Mesenchymal stem cell (in vitro differentiated cells and primary cell): ENCODE measurements around the gene KBTBD2.

ENCODE experiments used
- DNase-seq: peaks from one replicate; pipeline ENCODE4 v3.0.0-alpha.2; 2013
- H2AFZ ChIP-seq: one replicate; pipeline ENCODE4 v1.6.1; 2013; ENCODE audit warnings: low read depth, mild to moderate bottlenecking, control low read depth, inconsistent platforms, low read length, moderate library complexity
- H2AK5ac ChIP-seq: 2 replicates; pipeline ENCODE4 v1.6.1; 2013; ENCODE audit warnings: low read length, moderate library complexity, mild to moderate bottlenecking, inconsistent platforms; ENCODE audit not compliant: severe bottlenecking
- H2BK120ac ChIP-seq: one replicate; pipeline ENCODE4 v1.6.1; 2013; ENCODE audit warnings: low read depth, mild to moderate bottlenecking, inconsistent platforms, low read length, moderate library complexity
- H2BK12ac ChIP-seq, 2 experiments: one replicate each; pipeline ENCODE4 v1.6.1; 2013; ENCODE audit warnings: inconsistent platforms in 2 of 2, low read length in 2 of 2, mild to moderate bottlenecking in 2 of 2, moderate library complexity in 2 of 2, control low read depth in 1 of 2
- H2BK15ac ChIP-seq: one replicate; pipeline ENCODE4 v1.6.1; 2013; ENCODE audit warnings: mild to moderate bottlenecking, low read depth, inconsistent platforms; ENCODE audit not compliant: poor library complexity, severe bottlenecking
- H2BK5ac ChIP-seq: 2 replicates; pipeline ENCODE4 v1.6.1; 2013; ENCODE audit warnings: low read depth, mild to moderate bottlenecking, low read length, control low read depth, inconsistent platforms; ENCODE audit not compliant: poor library complexity, severe bottlenecking
- H3K14ac ChIP-seq, 2 experiments: one replicate each; pipeline ENCODE4 v1.6.1; 2013; ENCODE audit warnings: inconsistent platforms in 2 of 2, low read length in 2 of 2, control low read depth in 1 of 2, mild to moderate bottlenecking in 1 of 2, moderate library complexity in 1 of 2
- H3K18ac ChIP-seq, 2 experiments: one replicate each; pipeline ENCODE4 v1.6.1; 2013; ENCODE audit warnings: inconsistent platforms in 2 of 2, low read length in 2 of 2, control low read depth in 1 of 2, low read depth in 1 of 2, mild to moderate bottlenecking in 1 of 2
- H3K23ac ChIP-seq, 2 experiments: one replicate each; pipeline ENCODE4 v1.6.1; 2013; ENCODE audit warnings: inconsistent platforms in 2 of 2, low read length in 2 of 2, mild to moderate bottlenecking in 2 of 2, moderate library complexity in 2 of 2, control low read depth in 1 of 2
- H3K27ac ChIP-seq: 2 replicates; pipeline ENCODE4 v1.5.1; 2013; ENCODE audit warnings: mild to moderate bottlenecking, moderate library complexity, low read length, control low read depth, inconsistent platforms; ENCODE audit not compliant: poor library complexity, severe bottlenecking
- H3K27me3 ChIP-seq, 2 experiments: 2 replicates each; pipeline versions ENCODE4 v1.6.1 to v1.7.0; 2013; ENCODE audit warnings: low read length in 2 of 2, mild to moderate bottlenecking in 2 of 2, moderate library complexity in 2 of 2, control low read depth in 1 of 2, inconsistent platforms in 1 of 2; ENCODE audit not compliant: control insufficient read depth in 1 of 2, insufficient read depth in 1 of 2
- H3K36me3 ChIP-seq, 2 experiments: 2 replicates each; pipeline versions ENCODE4 v1.6.1 to v1.7.0; 2013; ENCODE audit warnings: low read length in 2 of 2, control low read depth in 1 of 2, inconsistent platforms in 1 of 2, low read depth in 1 of 2, mild to moderate bottlenecking in 1 of 2; ENCODE audit not compliant: insufficient read depth in 2 of 2, control insufficient read depth in 1 of 2
- H3K4ac ChIP-seq, 2 experiments: one replicate each; pipeline ENCODE4 v1.6.1; 2013; ENCODE audit warnings: inconsistent platforms in 2 of 2, low read length in 2 of 2, mild to moderate bottlenecking in 2 of 2, moderate library complexity in 2 of 2, control low read depth in 1 of 2, low read depth in 1 of 2
- H3K4me1 ChIP-seq: 2 replicates; pipeline ENCODE4 v1.6.1; 2013; ENCODE audit warnings: low read depth, low read length, control low read depth; ENCODE audit not compliant: control insufficient read depth, insufficient read depth
- H3K4me2 ChIP-seq: 2 replicates; pipeline ENCODE4 v1.6.1; 2013; ENCODE audit warnings: low read length, mild to moderate bottlenecking, inconsistent platforms; ENCODE audit not compliant: poor library complexity, severe bottlenecking
- H3K4me3 ChIP-seq, 2 experiments: 2 replicates each; pipeline versions ENCODE4 v1.5.1 to v1.7.0; 2013; ENCODE audit warnings: low read length in 2 of 2, mild to moderate bottlenecking in 2 of 2, control low read depth in 1 of 2, low read depth in 1 of 2; ENCODE audit not compliant: insufficient read depth in 1 of 2
- H3K79me1 ChIP-seq: replicated peaks from 2 replicates; pipeline ENCODE4 v1.6.1; 2013; ENCODE audit warnings: mild to moderate bottlenecking, control low read depth, low read length, inconsistent platforms; ENCODE audit not compliant: poor library complexity, severe bottlenecking
- H3K9ac ChIP-seq: 2 replicates; pipeline ENCODE4 v1.7.0; 2013; ENCODE audit warnings: mild to moderate bottlenecking, low read length, moderate library complexity
- H3K9me3 ChIP-seq: 2 replicates; pipeline ENCODE4 v1.7.0; 2013; ENCODE audit warnings: mild to moderate bottlenecking, low read length; ENCODE audit not compliant: control insufficient read depth
- H4K8ac ChIP-seq: one replicate; pipeline ENCODE4 v1.6.1; 2013; ENCODE audit warnings: inconsistent platforms, mild to moderate bottlenecking, low read length, moderate library complexity
- H4K91ac ChIP-seq: one replicate; pipeline ENCODE4 v1.6.1; 2013; ENCODE audit warnings: mild to moderate bottlenecking, low read length, inconsistent platforms
- WGBS: methylation state at CpG from one replicate; pipeline ENCODE4 v1.1.7; 2013; ENCODE audit warnings: mixed read lengths; 5-methylcytosine and 5-hydroxymethylcytosine counted together

Gene KBTBD2

DNA sequence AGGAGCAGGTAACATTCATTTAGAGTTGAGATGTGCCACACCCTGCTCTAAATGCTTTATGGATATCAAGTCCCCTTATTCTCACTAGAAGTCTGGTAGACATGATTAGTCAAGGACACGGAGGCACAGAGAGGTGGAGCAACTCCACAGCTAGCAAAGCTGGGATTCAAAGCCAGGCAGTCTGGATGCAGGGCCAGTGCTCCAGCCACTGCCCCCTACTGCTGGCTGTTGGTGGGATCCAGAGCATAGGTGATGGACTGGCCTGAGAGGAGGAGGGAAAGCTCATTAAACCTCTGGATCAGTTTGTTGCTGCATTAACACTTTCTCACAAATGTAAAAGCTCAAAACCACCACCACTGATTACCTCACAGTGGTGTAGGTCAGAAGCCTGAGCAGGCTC lies 22.6 kb upstream of the KBTBD2 start:
- Histone ChIP-seq H2BK12ac (no peak overlapping the region), H2AFZ (no peak overlapping the region), H3K27me3 (no peaks in the 10 kb centered on the region), H3K4me2 (no peak overlapping the region), H2BK15ac (no peak overlapping the region), H3K27ac (no peak overlapping the region), H2AK5ac (no peak overlapping the region), H3K14ac (no peak overlapping the region), H3K4me3 (no peak overlapping the region), H3K79me1 (no peaks in the 10 kb centered on the region), H2BK5ac (no peak overlapping the region), H3K36me3 (peaks cover 30 to 56% of the 10 kb centered on the region in 2 experiments), H2BK120ac (no peak overlapping the region), H4K91ac (no peak overlapping the region), H3K4me1 (no peaks in the 10 kb centered on the region), H3K9ac (no peak overlapping the region), H3K9me3 (no peaks in the 10 kb centered on the region), H3K18ac (no peak overlapping the region), H3K4ac (no peak overlapping the region), H4K8ac (no peak overlapping the region), H3K23ac (no peak overlapping the region)
- WGBS = 20% methylated on average over 1 of the region's 1 CpG
- no peak for DNase-seq

- Histone ChIP-seq H3K4me3 (no peak overlapping the region), H2BK120ac (no peak overlapping the region), H2BK12ac (no peak overlapping the region), H3K27me3 (no peaks in the 10 kb centered on the region), H2BK5ac (no peak overlapping the region), H3K14ac (no peak overlapping the region), H3K27ac (no peak overlapping the region), H4K8ac (no peak overlapping the region), H3K9ac (no peak overlapping the region), H3K79me1 (no peaks in the 10 kb centered on the region), H2BK15ac (no peak overlapping the region), H2AK5ac (no peak overlapping the region), H2AFZ (no peak overlapping the region), H4K91ac (no peak overlapping the region), H3K18ac (no peak overlapping the region), H3K4me2 (no peak overlapping the region), H3K9me3 (no peaks in the 10 kb centered on the region), H3K4ac (no peak overlapping the region), H3K23ac (no peak overlapping the region), H3K36me3 (peaks cover 12 to 19% of the 10 kb centered on the region in 2 experiments), H3K4me1 (no peaks in the 10 kb centered on the region)
- DNase-seq = no peak
- WGBS = 86% methylated on average over 1 of the region's 1 CpG
These were observed 18.6 kb upstream of the KBTBD2 start for GRCh38 chr7:32910195-32910594.

DNA sequence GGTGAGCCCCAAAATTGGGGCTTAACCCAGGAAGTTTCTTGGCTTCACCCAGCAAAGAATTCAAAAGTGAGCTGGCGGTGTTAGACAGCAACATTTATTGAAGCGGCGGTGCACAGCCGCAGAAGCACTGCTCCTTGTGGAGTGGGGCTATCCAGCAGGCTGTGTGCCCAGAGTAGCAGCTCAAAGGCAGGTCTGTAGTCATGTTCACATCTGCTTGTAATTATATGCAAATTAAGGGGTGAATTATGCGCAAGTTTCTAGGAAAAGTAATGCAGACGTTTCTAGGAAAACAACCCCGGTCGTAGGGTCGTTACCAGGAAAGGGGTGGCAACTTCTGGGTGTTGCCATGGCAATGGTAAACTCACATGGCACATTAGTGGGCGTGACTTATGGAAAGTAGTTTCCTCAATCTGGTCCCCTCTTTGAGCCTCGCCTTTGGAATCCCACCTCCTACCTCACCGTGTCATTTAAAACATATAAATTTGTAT lies 13.7 kb upstream of the KBTBD2 start:
- Histone ChIP-seq H3K18ac (no peak overlapping the region), H4K8ac (peak overlapping the region; percentile 19), H3K9ac (peak overlapping the region; percentile 80), H3K4me1 (peaks cover 2% of the 10 kb centered on the region), H3K9me3 (no peaks in the 10 kb centered on the region), H4K91ac (no peak overlapping the region), H3K79me1 (no peaks in the 10 kb centered on the region), H3K36me3 (no peaks in the 10 kb centered on the region), H3K4ac (no peak overlapping the region), H3K27ac (no peak overlapping the region), H3K14ac (no peak overlapping the region), H2BK5ac (no peak overlapping the region), H2BK120ac (no peak overlapping the region), H2AFZ (no peak overlapping the region), H3K23ac (no peak overlapping the region), H2BK12ac (no peak overlapping the region), H3K4me3 (peak overlapping the region in 1 of 2 experiments; percentile 74), H3K4me2 (peak overlapping the region; percentile 71), H2AK5ac (no peak overlapping the region), H3K27me3 (no peaks in the 10 kb centered on the region), H2BK15ac (no peak overlapping the region)
- WGBS = 46% methylated on average over 9 of the region's 12 CpGs
- peak; percentile 86 for DNase-seq

GRCh38 chr7:32901629-32902028 lies 10.1 kb upstream of the KBTBD2 start:
- Histone ChIP-seq H2AK5ac (no peak overlapping the region), H3K36me3 (no peaks in the 10 kb centered on the region), H2BK5ac (no peak overlapping the region), H3K4me1 (peaks cover 2% of the 10 kb centered on the region), H3K27me3 (no peaks in the 10 kb centered on the region), H3K4ac (no peak overlapping the region), H3K4me3 (no peak overlapping the region), H2BK15ac (no peak overlapping the region), H3K23ac (no peak overlapping the region), H3K4me2 (no peak overlapping the region), H3K18ac (no peak overlapping the region), H4K91ac (no peak overlapping the region), H3K79me1 (no peaks in the 10 kb centered on the region), H2BK120ac (no peak overlapping the region), H2AFZ (peak overlapping the region; percentile 1), H3K14ac (no peak overlapping the region), H3K9ac (no peak overlapping the region), H3K9me3 (no peaks in the 10 kb centered on the region), H4K8ac (no peak overlapping the region), H3K27ac (no peak overlapping the region), H2BK12ac (no peak overlapping the region)
- no peak for DNase-seq
- 94% methylated on average over 6 of the region's 7 CpGs for WGBS
